HG03521 (cell line): ENCODE results near the gene OR4D11.
A peak's percentile ranks its signal among the peaks of the same experiment; 100 is the strongest.
"Not testable (repeated sequence)": the region's sequence is repeated elsewhere in the genome, so short reads cannot be mapped to it uniquely, and the experiment has no call there.

ENCODE experiments used
- ATAC-seq: cut with Tn5 transposase; IDR thresholded peaks from one replicate; pipeline ENCODE4 v1.9.1; 2021; ENCODE audit warnings: mild to moderate bottlenecking, moderate library complexity; ENCODE audit not compliant: unreplicated experiment

OR4D11 gene

DNA sequence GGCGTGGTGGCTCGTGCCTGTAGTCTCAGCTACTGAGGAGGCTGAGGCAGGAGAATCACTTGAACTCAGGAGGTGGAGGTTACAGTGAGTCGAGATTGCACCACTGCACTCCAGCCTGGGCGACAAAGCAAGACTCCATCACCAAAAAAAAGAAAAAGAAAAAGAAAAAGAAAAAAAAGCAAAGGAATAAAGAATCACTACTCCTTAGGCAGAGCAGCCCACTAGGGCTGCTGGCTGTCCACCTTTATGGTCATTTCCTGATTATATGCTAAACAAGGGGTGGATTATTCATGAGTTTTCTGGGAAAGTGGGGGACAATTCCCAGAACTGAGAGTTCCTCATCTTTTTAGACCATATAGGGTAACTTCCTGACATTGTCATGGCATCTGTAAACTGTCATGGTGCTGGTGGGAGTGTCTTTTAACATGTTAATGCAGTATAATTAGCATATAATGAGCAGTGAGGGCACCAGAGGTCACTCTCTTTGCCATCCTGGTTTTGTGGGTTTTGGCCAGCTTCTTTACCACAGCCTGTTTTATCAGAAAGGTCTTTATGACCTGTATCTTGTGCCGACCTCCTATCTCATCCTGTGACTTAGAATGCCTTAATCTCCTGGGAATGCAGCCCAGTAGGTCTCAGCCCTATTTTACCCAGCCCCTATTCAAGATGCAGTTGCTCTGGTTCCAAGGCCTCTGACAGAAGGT lies 44.4 kb downstream of the OR4D11 start:
- not testable (repeated sequence) for ATAC-seq

DNA sequence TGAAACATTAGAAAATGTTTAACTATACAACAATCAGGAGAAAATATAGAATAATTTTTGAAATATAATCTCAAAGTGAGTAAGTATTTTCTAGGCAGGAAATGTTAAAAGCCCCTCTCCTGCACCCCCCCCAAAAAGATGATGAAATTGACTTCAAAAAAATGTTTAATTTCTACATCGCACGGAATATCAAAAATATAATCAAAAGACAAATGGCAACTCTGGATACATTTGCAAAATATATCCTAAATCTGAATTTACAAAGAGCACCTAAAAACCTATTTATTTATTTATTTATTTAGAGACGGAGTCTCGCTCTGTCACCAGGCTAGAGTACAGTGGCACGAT lies 44.9 kb downstream of the OR4D11 start:
- ATAC-seq = no peak

DNA sequence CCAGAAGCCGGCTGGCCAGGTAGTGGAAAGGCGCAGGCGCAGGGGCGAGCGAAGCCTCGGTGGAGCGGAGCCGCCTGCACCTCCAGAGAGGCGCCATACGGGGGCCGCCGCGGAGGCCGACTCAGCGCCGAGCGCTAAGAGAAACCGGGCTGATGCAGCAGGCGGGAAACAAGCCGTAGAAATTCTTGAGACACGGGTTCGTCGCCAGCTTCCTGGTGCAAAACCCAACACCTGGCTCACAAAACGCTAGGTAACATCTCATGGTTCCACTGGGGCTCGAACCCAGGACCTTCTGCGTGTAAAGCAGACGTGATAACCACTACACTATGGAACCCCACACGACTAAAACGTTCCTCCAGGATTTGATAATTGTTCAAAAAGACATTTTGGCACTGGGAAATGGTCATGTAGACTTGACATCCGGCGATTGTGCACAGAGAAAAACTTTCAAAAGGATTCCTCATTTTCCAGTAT lies 47.0 kb downstream of the OR4D11 start:
- ATAC-seq = peak; percentile 91

DNA sequence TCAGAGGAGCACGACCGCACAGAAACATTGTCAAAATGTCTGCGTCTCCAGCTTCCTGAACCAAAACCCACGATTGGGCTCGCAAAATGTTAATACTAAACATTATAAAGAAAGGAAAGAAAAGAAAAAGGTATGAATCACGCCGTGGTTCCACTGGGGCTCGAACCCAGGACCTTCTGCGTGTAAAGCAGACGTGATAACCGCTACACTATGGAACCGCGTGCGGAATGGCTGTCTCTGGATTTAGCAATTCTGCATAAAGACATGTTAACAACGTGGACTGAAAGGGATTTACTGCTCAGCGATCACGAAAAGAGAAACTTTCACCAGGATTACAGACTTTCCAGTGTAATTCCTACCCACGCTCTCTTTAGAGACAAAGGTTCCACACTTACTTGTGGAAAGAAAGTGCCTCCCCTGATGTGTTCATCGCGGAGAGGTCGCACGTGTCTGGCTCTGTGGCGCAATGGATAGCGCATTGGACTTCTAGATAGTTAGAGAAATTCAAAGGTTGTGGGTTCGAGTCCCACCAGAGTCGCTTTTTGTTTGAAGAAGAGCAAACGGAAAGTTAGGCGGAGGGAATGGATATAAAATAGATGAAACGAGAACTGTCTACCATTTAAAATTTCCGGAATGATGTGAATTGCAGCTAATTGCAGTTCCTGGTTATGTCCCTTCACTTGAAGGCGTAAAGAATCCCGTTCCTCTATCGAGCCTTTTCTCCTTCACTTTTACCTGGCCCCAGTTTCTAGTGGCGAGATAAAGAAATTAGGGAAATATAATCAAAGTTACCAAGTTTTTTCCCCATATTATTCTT lies 47.7 kb downstream of the OR4D11 start:
- ATAC-seq = peak; percentile 35

DNA sequence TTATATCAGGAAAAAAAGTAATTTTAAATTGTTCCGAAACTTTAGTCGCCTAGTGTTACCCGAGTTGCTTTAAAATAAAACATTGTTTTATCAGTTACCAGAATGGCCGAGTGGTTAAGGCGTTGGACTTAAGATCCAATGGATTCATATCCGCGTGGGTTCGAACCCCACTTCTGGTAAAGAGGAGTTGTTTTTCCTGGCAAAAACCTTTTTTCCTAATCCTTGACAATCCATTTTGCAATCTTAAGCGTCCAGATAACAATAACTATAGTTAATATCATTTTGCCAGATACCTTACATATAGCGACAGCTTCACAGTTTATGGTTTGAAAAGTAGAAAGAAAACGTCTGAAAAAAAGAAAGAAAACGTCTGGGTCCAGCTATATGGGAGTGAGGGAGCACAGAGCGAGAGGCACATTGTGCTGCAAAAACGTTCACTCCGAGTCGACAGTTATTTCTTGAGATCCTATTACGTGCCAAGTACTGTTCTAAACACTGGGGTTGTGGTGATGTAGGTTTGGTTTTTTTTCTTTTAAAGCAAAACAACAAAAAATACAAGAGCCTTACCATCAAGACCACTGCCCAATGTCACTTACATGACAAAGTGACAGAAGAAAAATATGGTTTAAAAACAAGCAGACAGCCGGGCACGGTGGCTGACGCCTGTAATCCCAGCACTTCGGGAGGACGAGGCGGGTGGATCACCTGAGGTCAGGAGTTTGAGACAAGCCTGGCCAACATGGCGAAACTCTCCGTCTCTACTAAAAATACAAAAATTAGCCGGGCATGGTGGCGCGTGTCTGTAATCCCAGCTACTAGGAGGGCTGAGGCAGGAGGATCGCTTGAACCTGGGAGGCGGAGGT lies 48.5 kb downstream of the OR4D11 start:
- no peak for ATAC-seq

DNA sequence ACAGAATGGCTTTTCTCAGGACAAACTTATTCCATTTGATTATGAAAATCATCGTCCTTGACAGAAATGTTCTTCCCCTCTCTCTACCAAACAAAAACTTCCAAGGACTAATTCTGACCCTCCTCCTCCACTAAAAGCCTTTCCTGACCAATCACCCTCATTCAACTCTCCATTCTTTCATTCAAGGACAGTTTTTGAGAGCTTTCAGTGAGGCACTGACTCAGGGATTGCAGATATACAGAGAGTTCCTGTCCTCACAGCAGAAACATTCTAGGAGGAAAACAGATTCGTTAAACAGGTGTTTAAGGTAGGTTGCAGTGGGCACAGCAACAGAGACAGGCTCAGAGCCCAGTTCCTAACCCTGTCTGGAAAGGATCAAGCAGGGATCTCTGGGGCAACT lies 49.5 kb downstream of the OR4D11 start:
- ATAC-seq = no peak

DNA sequence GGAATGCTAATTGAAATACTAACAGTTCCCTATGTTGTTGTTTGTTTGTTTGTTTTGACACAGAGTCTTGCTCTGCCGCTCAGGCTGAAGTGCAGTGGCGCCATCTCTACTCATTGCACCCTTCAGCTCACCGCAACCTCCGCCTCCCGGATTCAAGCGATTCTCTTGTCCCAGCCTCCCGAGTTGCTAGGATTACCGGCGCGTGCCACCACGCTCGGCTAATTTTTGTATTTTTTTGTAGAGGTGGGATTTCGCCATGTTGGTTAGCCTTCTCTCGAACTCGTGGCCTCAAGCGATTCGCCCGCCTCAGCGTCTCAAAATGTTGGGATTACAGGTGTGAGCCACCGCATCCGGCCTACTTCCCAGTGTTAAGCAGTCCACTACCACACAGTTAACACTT lies 49.9 kb downstream of the OR4D11 start:
- no peak for ATAC-seq
